IMR-90 (cell line): ENCODE data around the gene CMPK2. TPM values are rescaled to one million over a fixed set of nuclear protein-coding genes. Genes with fewer than 3 reads are reported as not detected.

Experiments
- ATAC-seq: fragments of 200-7000 bp; cut with Tn5 transposase; 2 replicates; pipeline ENCODE4 v1.9.1; 2020; ENCODE audit warnings: low read depth, mild to moderate bottlenecking, moderate library complexity
- BruUV-seq: library from RNA; stranded (reverse); fragments of 400-500 nt; replicated peaks from 2 replicates; lab custom pipeline; 2021; lab: Mats Ljungman, UMichigan
- CTCF ChIA-PET: fragments of 300-600 bp; formaldehyde crosslinking; extraction: SDS; loops from one replicate; lab custom pipeline; 2021; ENCODE audit warnings: antibody characterized with exemption; lab: Yijun Ruan, JAX
- POLR2A ChIA-PET: fragments of 300-600 bp; sonication (Branson Sonifier 250); formaldehyde crosslinking; loops from one replicate; lab custom pipeline; 2022; ENCODE audit warnings: antibody characterized with exemption; ENCODE audit not compliant: unreplicated experiment; lab: Charles Lee
- DNase-seq: peaks from one replicate; pipeline ENCODE4 v3.0.0; 2013
- H2AFZ ChIP-seq: replicated peaks from 2 replicates; pipeline ENCODE3; 2013; ENCODE audit warnings: low read length, mild to moderate bottlenecking; ENCODE audit not compliant: poor library complexity
- H2AK5ac ChIP-seq: 2 replicates; pipeline ENCODE4 v1.6.1; 2013; ENCODE audit warnings: low read depth, low read length, inconsistent platforms
- H2AK9ac ChIP-seq: replicated peaks from 2 replicates; pipeline ENCODE3; 2013; ENCODE audit warnings: mild to moderate bottlenecking, low read depth, low read length, moderate library complexity; ENCODE audit not compliant: poor library complexity
- H2BK120ac ChIP-seq: 2 replicates; pipeline ENCODE4 v1.6.1; 2013; ENCODE audit warnings: low read depth, low read length, inconsistent platforms
- H2BK15ac ChIP-seq: 3 replicates; pipeline ENCODE4 v1.6.1; 2013; ENCODE audit warnings: low read depth, low read length, inconsistent platforms
- H2BK20ac ChIP-seq: 2 replicates; pipeline ENCODE4 v1.6.1; 2013; ENCODE audit warnings: low read depth, mild to moderate bottlenecking, inconsistent platforms, low read length, moderate library complexity
- H2BK5ac ChIP-seq: 2 replicates; pipeline ENCODE4 v1.6.1; 2013; ENCODE audit warnings: mild to moderate bottlenecking, low read depth, low read length, inconsistent platforms; ENCODE audit not compliant: poor library complexity, severe bottlenecking
- H3K14ac ChIP-seq: replicated peaks from 2 replicates; pipeline ENCODE4 v1.6.1; 2013; ENCODE audit warnings: low read depth, low read length, inconsistent platforms
- H3K18ac ChIP-seq: 2 replicates; pipeline ENCODE4 v1.6.1; 2013; ENCODE audit warnings: low read depth, low read length, control low read depth
- H3K23ac ChIP-seq: 2 replicates; pipeline ENCODE4 v1.6.1; 2013; ENCODE audit warnings: low read depth, low read length, inconsistent platforms
- H3K27ac ChIP-seq: 2 replicates; pipeline ENCODE4 v1.5.1; 2013; ENCODE audit warnings: mild to moderate bottlenecking, control low read depth, low read length; ENCODE audit not compliant: insufficient read depth
- H3K27me3 ChIP-seq: 2 replicates; pipeline ENCODE4 v1.6.1; 2013; ENCODE audit warnings: low read length; ENCODE audit not compliant: control insufficient read depth, insufficient read depth
- H3K36me3 ChIP-seq: 2 replicates; pipeline ENCODE4 v1.6.1; 2013; ENCODE audit warnings: low read length, mixed read lengths; ENCODE audit not compliant: control insufficient read depth, insufficient read depth
- H3K4ac ChIP-seq: 2 replicates; pipeline ENCODE4 v1.6.1; 2013; ENCODE audit warnings: low read depth, low read length, inconsistent platforms
- H3K4me1 ChIP-seq: 2 replicates; pipeline ENCODE4 v1.6.1; 2013; ENCODE audit warnings: low read length, mixed read lengths; ENCODE audit not compliant: control insufficient read depth, insufficient read depth
- H3K4me2 ChIP-seq: 2 replicates; pipeline ENCODE4 v1.6.1; 2013; ENCODE audit warnings: low read depth, mild to moderate bottlenecking, control low read depth, low read length, moderate library complexity
- H3K4me3 ChIP-seq: 2 replicates; pipeline ENCODE4 v1.5.1; 2013; ENCODE audit warnings: low read depth, mild to moderate bottlenecking, control low read depth, low read length, moderate library complexity; ENCODE audit not compliant: insufficient read depth
- H3K56ac ChIP-seq: 2 replicates; pipeline ENCODE4 v1.6.1; 2013; ENCODE audit warnings: low read length, inconsistent platforms; ENCODE audit not compliant: insufficient read depth; ENCODE audit errors: extremely low read depth
- H3K79me1 ChIP-seq, 2 experiments: 2 replicates each; pipeline ENCODE4 v1.6.1; 2013; ENCODE audit warnings: low read length in 2 of 2, inconsistent platforms in 1 of 2, low read depth in 1 of 2
- H3K9ac ChIP-seq: 2 replicates; pipeline ENCODE4 v1.6.1; 2013; ENCODE audit warnings: low read depth, low read length, control low read depth
- H3K9me1 ChIP-seq: 2 replicates; pipeline ENCODE4 v1.6.1; 2013; ENCODE audit warnings: low read length, inconsistent platforms; ENCODE audit not compliant: insufficient read depth
- H3K9me3 ChIP-seq: 2 replicates; pipeline ENCODE4 v1.6.1; 2013; ENCODE audit warnings: low read length; ENCODE audit not compliant: control insufficient read depth, insufficient read depth
- H4K20me1 ChIP-seq: 2 replicates; pipeline ENCODE4 v1.6.1; 2013; ENCODE audit warnings: low read length, inconsistent platforms; ENCODE audit not compliant: insufficient read depth
- H4K5ac ChIP-seq: 2 replicates; pipeline ENCODE4 v1.6.1; 2013; ENCODE audit warnings: mild to moderate bottlenecking, low read depth, low read length, control low read depth
- H4K8ac ChIP-seq, 2 experiments: 2 replicates each; pipeline ENCODE4 v1.6.1; 2013; ENCODE audit warnings: low read depth in 2 of 2, low read length in 2 of 2, control low read depth in 1 of 2, inconsistent platforms in 1 of 2
- H4K91ac ChIP-seq: 2 replicates; pipeline ENCODE4 v1.6.1; 2013; ENCODE audit warnings: low read depth, low read length, inconsistent platforms; ENCODE audit not compliant: insufficient read depth
- CEBPB ChIP-seq: IDR thresholded peaks from 2 replicates; pipeline ENCODE4 v1.6.1; 2012; ENCODE audit warnings: low read depth, low read length, improper control_type of control experiment
- CHD1 ChIP-seq: IDR thresholded peaks from 2 replicates; pipeline ENCODE4 v1.6.1; 2012; ENCODE audit warnings: low read depth, low read length, improper control_type of control experiment
- ELK1 ChIP-seq: fragments of 150-350 bp; IDR thresholded peaks from 2 replicates; pipeline ENCODE4 v1.6.1; 2016; ENCODE audit warnings: low read depth, mild to moderate bottlenecking, low read length, moderate library complexity, borderline replicate concordance
- MAZ ChIP-seq: IDR thresholded peaks from 2 replicates; pipeline ENCODE4 v1.6.1; 2012; ENCODE audit warnings: low read depth, mild to moderate bottlenecking, low read length, improper control_type of control experiment, moderate library complexity, borderline replicate concordance
- POLR2A ChIP-seq: IDR thresholded peaks from 2 replicates; pipeline ENCODE4 v1.6.1; 2012; ENCODE audit warnings: mild to moderate bottlenecking, low read depth, low read length
- RAD21 ChIP-seq: IDR thresholded peaks from 2 replicates; pipeline ENCODE4 v1.6.1; 2012; ENCODE audit warnings: low read length, improper control_type of control experiment
- RCOR1 ChIP-seq: IDR thresholded peaks from 2 replicates; pipeline ENCODE4 v1.6.1; 2012; ENCODE audit warnings: mild to moderate bottlenecking, low read length, improper control_type of control experiment; ENCODE audit not compliant: insufficient replicate concordance
- RFX5 ChIP-seq: IDR thresholded peaks from 2 replicates; pipeline ENCODE4 v1.8.0; 2012; ENCODE audit warnings: low read depth, mild to moderate bottlenecking, low read length, moderate library complexity
- SMC3 ChIP-seq: fragments of 150-350 bp; IDR thresholded peaks from 2 replicates; pipeline ENCODE4 v1.6.1; 2016; ENCODE audit warnings: low read depth, mild to moderate bottlenecking, antibody characterized with exemption, low read length, moderate library complexity
- WGBS, 2 experiments: methylation state at CpG; one replicate each; pipeline versions ENCODE4 v1.1.5 to v1.1.7; 2013; ENCODE audit warnings: missing lambda C conversion rate in 2 of 2; ENCODE audit not compliant: insufficient read length in 1 of 2; ENCODE audit errors: extremely low coverage in 2 of 2; 5-methylcytosine and 5-hydroxymethylcytosine counted together
- dilution Hi-C: fragments of 300-500 bp; cut with HindIII; formaldehyde crosslinking; loops from one replicate; pipeline ENCODE4 v1.14.3; 2018; ENCODE audit warnings: low sequenced_read_pairs; ENCODE audit not compliant: unreplicated experiment
- in situ Hi-C: fragments of 300-500 bp; cut with MboI; formaldehyde crosslinking; loops from 3 replicates; pipeline ENCODE4 v1.14.3; 2019; ENCODE audit warnings: low sequenced_read_pairs, inconsistent platforms, mixed read lengths
- intact Hi-C: fragments of 100-400 bp; cut with micrococcal nuclease; formaldehyde crosslinking; loops from 2 replicates; pipeline ENCODE4 v1.10.0; 2022
- polyA plus RNA-seq, 3 experiments: library from polyadenylated mRNA; depleted of rRNA; stranded (reverse); fragments of >200 nt; gene quantifications; 2 replicates each; pipeline ENCODE4 v1.2.3, GENCODE V29; 2012; ENCODE audit warnings: low replicate concordance in 1 of 3
- total RNA-seq: library from RNA; depleted of rRNA; stranded (reverse); fragments of >200 nt; gene quantifications from 2 replicates; pipeline ENCODE4 v1.2.3, GENCODE V29; 2012

The CMPK2 gene
- total and polyA plus RNA-seq, 2 of the 4 experiments (the other 2 are of a cell fraction) = 0.03 to 0.18 TPM

GRCh38 chr2:6864923-6865345, 773 bp downstream of the CMPK2 start:
- no peak overlapping the region for H4K8ac ChIP-seq
- H2AFZ ChIP-seq = peak overlapping the region; percentile 85
- H3K9me3 ChIP-seq = no peaks in the 10 kb centered on the region
- TF ChIP-seq SMC3 (no peak), ELK1 (no peak), CEBPB (no peak), MAZ (no peak), RFX5 (no peak), RAD21 (no peak), RCOR1 (no peak), POLR2A (no peak), CHD1 (no peak)
- no peak overlapping the region for H4K5ac ChIP-seq
- H3K23ac ChIP-seq = no peak overlapping the region
- H3K4ac ChIP-seq = no peak overlapping the region
- H3K27me3 ChIP-seq = peaks cover 12% of the 10 kb centered on the region
- H4K20me1 ChIP-seq = no peaks in the 10 kb centered on the region
- H3K27ac ChIP-seq = no peak overlapping the region
- H3K79me1 ChIP-seq = no peaks in the 10 kb centered on the region
- 12% methylated on average over 15 of the region's 37 CpGs; no CpG with 5 or more reads in 1 of the 2 experiments for WGBS, 2 experiments
- POLR2A ChIA-PET = no interaction called here
- H3K18ac ChIP-seq = no peak overlapping the region
- no peak for ATAC-seq
- no peak overlapping the region for H3K56ac ChIP-seq
- no peak overlapping the region for H3K14ac ChIP-seq
- CTCF ChIA-PET = no interaction called here
- no peaks in the 10 kb centered on the region for H3K36me3 ChIP-seq
- peak overlapping the region; percentile 61 for H3K4me3 ChIP-seq
- 0 out of 2 replicates have a peak overlapping the region, but pooled peaks have one; percentile 39 for H3K4me2 ChIP-seq
- no peak overlapping the region for H2AK9ac ChIP-seq
- no peak overlapping the region for H2AK5ac ChIP-seq
- DNase-seq = no peak
- in situ Hi-C loops = no loop called here
- no peak overlapping the region for H2BK5ac ChIP-seq
- peaks cover 2% of the 10 kb centered on the region; the same call in 1 of the 2 replicates for H3K4me1 ChIP-seq
- no peak overlapping the region for H2BK120ac ChIP-seq
- H3K9ac ChIP-seq = no peak overlapping the region
- dilution Hi-C loops = no loop called here
- no peak overlapping the region for H4K91ac ChIP-seq
- H3K9me1 ChIP-seq = no peaks in the 10 kb centered on the region
- no peak overlapping the region for H2BK15ac ChIP-seq
- H2BK20ac ChIP-seq = no peak overlapping the region
- intact Hi-C loops = no loop called here
- no TSS peak for BruUV-seq
